H7 (cell line): ENCODE measurements around the gene RUNX2. TPM values are rescaled to one million over a fixed set of nuclear protein-coding genes. Genes with fewer than 3 reads are reported as not detected.

ENCODE experiments used
- DNase-seq: peaks from one replicate; pipeline ENCODE4 v3.0.0; 2012
- H3K27me3 ChIP-seq: 2 replicates; pipeline ENCODE4 v1.6.0; 2011; ENCODE audit warnings: mild to moderate bottlenecking, low read length; ENCODE audit not compliant: control insufficient read depth, insufficient read depth
- H3K36me3 ChIP-seq: replicated peaks from 2 replicates; pipeline ENCODE4 v1.5.1; 2011; ENCODE audit warnings: low read length; ENCODE audit not compliant: control insufficient read depth, insufficient read depth
- H3K4me3 ChIP-seq: 2 replicates; pipeline ENCODE4 v1.5.1; 2011; ENCODE audit warnings: low read depth, mild to moderate bottlenecking, control low read depth, low read length, moderate library complexity; ENCODE audit not compliant: insufficient read depth
- total RNA-seq: library from RNA; depleted of rRNA; stranded (reverse); fragments of >200 nt; shearing (Covaris generic); gene quantifications from 2 replicates; pipeline ENCODE4 v1.2.3, GENCODE V29; 2014

RUNX2 gene
- total RNA-seq, 1 experiment from 2014 or later = 0.14 TPM

- no peak for DNase-seq
- Histone ChIP-seq H3K27me3 (no peaks in the 10 kb centered on the region), H3K4me3 (no peak overlapping the region), H3K36me3 (no peaks in the 10 kb centered on the region)
Measured at GRCh38 chr6:45591890-45592289, 263.8 kb downstream of the RUNX2 start.

- no peaks in the 10 kb centered on the region for H3K36me3 ChIP-seq
- DNase-seq = no peak
- no peaks in the 10 kb centered on the region for H3K27me3 ChIP-seq
- H3K4me3 ChIP-seq = no peak overlapping the region
Measured at GRCh38 chr6:45592991-45593390, 264.9 kb downstream of the RUNX2 start.

GRCh38 chr6:45595010-45595851, 267.1 kb downstream of the RUNX2 start:
- Histone ChIP-seq H3K27me3 (no peaks in the 10 kb centered on the region), H3K4me3 (no peak overlapping the region), H3K36me3 (no peaks in the 10 kb centered on the region)
- no peak for DNase-seq

GRCh38 chr6:45597424-45597823, 269.3 kb downstream of the RUNX2 start:
- no peak for DNase-seq
- Histone ChIP-seq H3K4me3 (no peak overlapping the region), H3K27me3 (no peaks in the 10 kb centered on the region), H3K36me3 (no peaks in the 10 kb centered on the region)

- DNase-seq = no peak
- Histone ChIP-seq H3K4me3 (no peak overlapping the region), H3K27me3 (no peaks in the 10 kb centered on the region), H3K36me3 (no peaks in the 10 kb centered on the region)
Measured at GRCh38 chr6:45599053-45599452, 270.9 kb downstream of the RUNX2 start.

GRCh38 chr6:45605971-45606370, 277.8 kb downstream of the RUNX2 start:
- no peak for DNase-seq
- H3K36me3 ChIP-seq = no peaks in the 10 kb centered on the region
- no peak overlapping the region for H3K4me3 ChIP-seq
- no peaks in the 10 kb centered on the region for H3K27me3 ChIP-seq

GRCh38 chr6:45606831-45607400, 278.8 kb downstream of the RUNX2 start:
- Histone ChIP-seq H3K4me3 (no peak overlapping the region), H3K27me3 (no peaks in the 10 kb centered on the region), H3K36me3 (no peaks in the 10 kb centered on the region)
- DNase-seq = no peak

GRCh38 chr6:45607798-45608197, 279.7 kb downstream of the RUNX2 start:
- Histone ChIP-seq H3K27me3 (no peaks in the 10 kb centered on the region), H3K4me3 (no peak overlapping the region)
- no peak for DNase-seq

GRCh38 chr6:45608252-45608913, 280.3 kb downstream of the RUNX2 start:
- Histone ChIP-seq H3K4me3 (no peak overlapping the region), H3K36me3 (no peaks in the 10 kb centered on the region), H3K27me3 (no peaks in the 10 kb centered on the region)
- no peak for DNase-seq

More at GRCh38 chr6:45607798-45608197, 279.7 kb downstream of the RUNX2 start:
- no peaks in the 10 kb centered on the region for H3K36me3 ChIP-seq

- no peaks in the 10 kb centered on the region for H3K27me3 ChIP-seq
- DNase-seq = no peak
- no peaks in the 10 kb centered on the region for H3K36me3 ChIP-seq
- no peak overlapping the region for H3K4me3 ChIP-seq
Measured at GRCh38 chr6:45609141-45609638, 281.1 kb downstream of the RUNX2 start.

- H3K27me3 ChIP-seq = no peaks in the 10 kb centered on the region
- no peaks in the 10 kb centered on the region for H3K36me3 ChIP-seq
- no peak for DNase-seq
- H3K4me3 ChIP-seq = no peak overlapping the region
Measured at GRCh38 chr6:45610374-45610773, 282.2 kb downstream of the RUNX2 start.

- DNase-seq = no peak
- no peaks in the 10 kb centered on the region for H3K27me3 ChIP-seq
- no peak overlapping the region for H3K4me3 ChIP-seq
- no peaks in the 10 kb centered on the region for H3K36me3 ChIP-seq
Measured at GRCh38 chr6:45610832-45611231, 282.7 kb downstream of the RUNX2 start.

- H3K36me3 ChIP-seq = no peaks in the 10 kb centered on the region
- H3K4me3 ChIP-seq = no peak overlapping the region
- no peak for DNase-seq
- H3K27me3 ChIP-seq = no peaks in the 10 kb centered on the region
Measured at GRCh38 chr6:45611491-45611890, 283.4 kb downstream of the RUNX2 start.

GRCh38 chr6:45613656-45614055, 285.5 kb downstream of the RUNX2 start:
- no peak for DNase-seq
- Histone ChIP-seq H3K36me3 (no peaks in the 10 kb centered on the region), H3K4me3 (no peak overlapping the region), H3K27me3 (no peaks in the 10 kb centered on the region)
